H9 (cell line): Measurements from ENCODE around the gene CALHM1. TPM values are rescaled to one million over a fixed set of nuclear protein-coding genes. Genes with fewer than 3 reads are reported as not detected.

Source experiments
- DNase-seq: peaks from one replicate; pipeline ENCODE4 v3.0.0-alpha.2; 2017
- H2AFZ ChIP-seq: one replicate; pipeline ENCODE4 v1.6.1; 2013; ENCODE audit warnings: mild to moderate bottlenecking, low read length, control low read depth, moderate library complexity
- H2AK5ac ChIP-seq: 2 replicates; pipeline ENCODE4 v1.6.1; 2013; ENCODE audit warnings: low read length, control low read depth, mixed read lengths; ENCODE audit not compliant: insufficient read length
- H2BK120ac ChIP-seq: one replicate; pipeline ENCODE4 v1.6.1; 2013; ENCODE audit warnings: low read depth, mild to moderate bottlenecking, low read length, control low read depth, inconsistent platforms; ENCODE audit not compliant: poor library complexity, severe bottlenecking
- H2BK12ac ChIP-seq: 2 replicates; pipeline ENCODE4 v1.6.1; 2013; ENCODE audit warnings: low read length, control low read depth, mixed read lengths, low read depth; ENCODE audit not compliant: insufficient read length
- H2BK15ac ChIP-seq: 2 replicates; pipeline ENCODE4 v1.6.1; 2013; ENCODE audit warnings: low read depth, low read length, control low read depth
- H2BK20ac ChIP-seq: one replicate; pipeline ENCODE4 v1.6.1; 2013; ENCODE audit warnings: low read depth, mild to moderate bottlenecking, low read length, control low read depth, inconsistent platforms; ENCODE audit not compliant: poor library complexity, severe bottlenecking
- H2BK5ac ChIP-seq: 2 replicates; pipeline ENCODE4 v1.6.1; 2013; ENCODE audit warnings: low read length, control low read depth, mixed read lengths; ENCODE audit not compliant: insufficient read length
- H3K14ac ChIP-seq: 2 replicates; pipeline ENCODE4 v1.6.1; 2013; ENCODE audit warnings: low read length, control low read depth; ENCODE audit not compliant: insufficient read depth
- H3K18ac ChIP-seq: 2 replicates; pipeline ENCODE4 v1.6.1; 2013; ENCODE audit warnings: low read depth, mild to moderate bottlenecking, mixed read lengths, low read length, control low read depth; ENCODE audit not compliant: insufficient read length
- H3K23ac ChIP-seq: 2 replicates; pipeline ENCODE4 v1.6.1; 2013; ENCODE audit warnings: low read length, control low read depth, mixed read lengths, low read depth; ENCODE audit not compliant: insufficient read length
- H3K23me2 ChIP-seq: 2 replicates; pipeline ENCODE4 v1.6.1; 2013; ENCODE audit warnings: low read depth, mild to moderate bottlenecking, mixed read lengths, low read length, control low read depth; ENCODE audit not compliant: insufficient read length, poor library complexity, severe bottlenecking
- H3K27ac ChIP-seq: 2 replicates; pipeline ENCODE4 v1.5.1; 2013; ENCODE audit warnings: low read length, control low read depth, mixed read lengths, low read depth; ENCODE audit not compliant: insufficient read length
- H3K27me3 ChIP-seq: 2 replicates; pipeline ENCODE4 v1.6.1; 2013; ENCODE audit warnings: low read length, control low read depth, inconsistent platforms; ENCODE audit not compliant: insufficient read depth
- H3K4ac ChIP-seq: 2 replicates; pipeline ENCODE4 v1.6.1; 2013; ENCODE audit warnings: low read depth, mild to moderate bottlenecking, control low read depth, inconsistent platforms, low read length, moderate library complexity
- H3K4me1 ChIP-seq: 2 replicates; pipeline ENCODE4 v1.6.1; 2013; ENCODE audit warnings: low read length, control low read depth, inconsistent platforms; ENCODE audit not compliant: insufficient read depth
- H3K4me2 ChIP-seq: 2 replicates; pipeline ENCODE4 v1.6.1; 2013; ENCODE audit warnings: low read length, control low read depth, mixed read lengths; ENCODE audit not compliant: insufficient read length, insufficient read depth
- H3K56ac ChIP-seq: 2 replicates; pipeline ENCODE4 v1.6.1; 2013; ENCODE audit warnings: low read depth, mild to moderate bottlenecking, mixed read lengths, low read length, control low read depth; ENCODE audit not compliant: insufficient read length
- H3K79me1 ChIP-seq: 2 replicates; pipeline ENCODE4 v1.6.1; 2013; ENCODE audit warnings: low read depth, mild to moderate bottlenecking, moderate library complexity, low read length, control low read depth, inconsistent platforms; ENCODE audit not compliant: insufficient read depth, poor library complexity, severe bottlenecking
- H3K79me2 ChIP-seq: 2 replicates; pipeline ENCODE4 v1.6.1; 2013; ENCODE audit warnings: low read length, control low read depth, inconsistent platforms; ENCODE audit not compliant: insufficient read depth
- H3K9ac ChIP-seq: 2 replicates; pipeline ENCODE4 v1.6.1; 2013; ENCODE audit warnings: low read length, control low read depth, mixed read lengths; ENCODE audit not compliant: insufficient read length; ENCODE audit errors: extremely low read depth
- H3K9me3 ChIP-seq: one replicate; pipeline ENCODE4 v1.6.1; 2013; ENCODE audit warnings: low read depth, low read length, inconsistent platforms; ENCODE audit not compliant: control insufficient read depth
- H3T11ph ChIP-seq: one replicate; pipeline ENCODE4 v1.6.1; 2013; ENCODE audit warnings: mild to moderate bottlenecking, low read length, control low read depth, inconsistent platforms
- H4K20me1 ChIP-seq: one replicate; pipeline ENCODE4 v1.6.1; 2013; ENCODE audit not compliant: control insufficient read depth, insufficient read length, insufficient read depth
- H4K5ac ChIP-seq: 2 replicates; pipeline ENCODE4 v1.6.1; 2013; ENCODE audit warnings: low read depth, mild to moderate bottlenecking, mixed read lengths, low read length, control low read depth; ENCODE audit not compliant: insufficient read length
- H4K8ac ChIP-seq: replicated peaks from 2 replicates; pipeline ENCODE4 v1.6.1; 2013; ENCODE audit warnings: low read length, control low read depth, mixed read lengths, low read depth; ENCODE audit not compliant: insufficient read length
- H4K91ac ChIP-seq: 2 replicates; pipeline ENCODE4 v1.6.1; 2013; ENCODE audit warnings: low read depth, mild to moderate bottlenecking, moderate library complexity, mixed read lengths, low read length, control low read depth; ENCODE audit not compliant: insufficient read length
- H3K27ac Mint-ChIP-seq, 3 experiments: 2 replicates in 2 of 3; 3 replicates in 1 of 3; pipeline ENCODE4 v1.8.0; 2020 to 2021; ENCODE audit warnings: mixed read lengths in 3 of 3, mild to moderate bottlenecking in 1 of 3, moderate library complexity in 1 of 3
- H3K27me3 Mint-ChIP-seq: 2 replicates; pipeline ENCODE4 v1.8.0; 2021; ENCODE audit warnings: low read depth, mild to moderate bottlenecking, moderate library complexity, mixed read lengths
- H3K36me3 Mint-ChIP-seq, 3 experiments: 2 replicates in 2 of 3; 3 replicates in 1 of 3; pipeline ENCODE4 v1.8.0; 2020 to 2021; ENCODE audit warnings: low read depth in 3 of 3, mixed read lengths in 3 of 3; ENCODE audit not compliant: insufficient read depth in 1 of 3
- H3K4me1 Mint-ChIP-seq, 2 experiments: 2 replicates each; pipeline ENCODE4 v1.8.0; 2020; ENCODE audit warnings: mixed read lengths in 2 of 2
- H3K4me3 Mint-ChIP-seq, 2 experiments: 2 replicates in 1 of 2; 3 replicates in 1 of 2; pipeline ENCODE4 v1.8.0; 2020 to 2021; ENCODE audit warnings: mild to moderate bottlenecking in 2 of 2, mixed read lengths in 2 of 2, moderate library complexity in 1 of 2
- H3K9me3 Mint-ChIP-seq, 2 experiments: 2 replicates in 1 of 2; 3 replicates in 1 of 2; pipeline ENCODE4 v1.8.0; 2020; ENCODE audit warnings: mild to moderate bottlenecking in 2 of 2, mixed read lengths in 2 of 2, moderate library complexity in 1 of 2
- WGBS: extraction: QIAGEN DNeasy Blood & Tissue Kit; methylation state at CpG from one replicate; pipeline ENCODE4 v1.1.7; 2013; ENCODE audit warnings: missing lambda C conversion rate, low lambda C conversion rate, mixed read lengths; ENCODE audit not compliant: insufficient read length; ENCODE audit errors: extremely low coverage; 5-methylcytosine and 5-hydroxymethylcytosine counted together
- total RNA-seq: library from RNA; stranded (reverse); gene quantifications from 2 replicates; pipeline ENCODE4 v1.2.1, GENCODE V29; 2021
- TF ChIP-seq, protein P1 (sequence below): fragments of 200-600 bp; sonication (generic); conservative IDR thresholded peaks from 3 replicates; pipeline ENCODE4 v1.8.0; 2021; ENCODE audit warnings: antibody characterized with exemption, mild to moderate bottlenecking

The CALHM1 gene
- total RNA-seq, 1 experiment from 2014 or later = 0.13 TPM

DNA sequence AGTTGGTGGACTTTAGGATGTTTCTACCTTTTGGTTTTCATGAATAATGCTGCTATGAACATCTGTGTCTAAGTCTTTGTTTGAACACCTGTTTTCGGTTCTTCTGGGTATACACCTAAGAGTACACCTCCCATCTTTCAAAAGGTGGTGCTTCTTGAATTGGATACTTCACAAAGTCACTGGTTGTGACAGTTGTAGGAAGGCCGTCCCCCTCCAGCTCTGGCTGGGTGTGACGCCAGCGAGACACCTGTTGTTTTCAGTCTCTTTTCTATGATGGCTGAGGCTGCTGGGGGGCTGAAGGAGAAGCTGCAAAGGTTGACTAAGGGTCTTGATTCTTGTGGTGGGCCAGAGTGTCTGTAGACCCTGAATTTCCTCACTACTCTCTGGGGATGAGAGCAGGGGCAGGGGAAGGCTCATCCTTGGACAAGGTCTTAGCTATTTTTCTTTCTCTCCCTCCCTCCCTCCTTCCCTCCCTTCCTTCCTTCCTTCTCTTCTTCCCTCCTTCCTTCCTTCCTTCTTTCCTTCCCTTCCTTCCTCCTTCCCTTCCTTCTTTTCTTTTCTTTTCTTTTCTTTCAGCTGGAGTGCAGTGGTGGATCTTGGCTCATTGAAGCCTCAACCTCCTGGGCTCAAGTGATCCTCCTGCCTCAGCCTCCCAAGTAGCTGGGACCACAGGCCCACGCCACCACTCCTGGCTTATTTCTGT lies 40.4 kb upstream of the CALHM1 start:
- Mint-ChIP-seq H3K9me3 (no peaks in the 10 kb centered on the region), H3K36me3 (no peaks in the 10 kb centered on the region), H3K4me1 (peaks cover 9 to 15% of the 10 kb centered on the region in 2 experiments), H3K27ac (peak overlapping the region in 1 of 3 experiments; percentile 18; a peak in 2 of 7 replicates), H3K27me3 (peaks cover 47% of the 10 kb centered on the region), H3K4me3 (no peak overlapping the region)
- Histone ChIP-seq H3K23me2 (no peaks in the 10 kb centered on the region), H3K4me2 (no peak overlapping the region), H2BK15ac (no peak overlapping the region), H3K79me2 (no peaks in the 10 kb centered on the region), H3K4me1 (no peaks in the 10 kb centered on the region), H4K5ac (no peak overlapping the region), H3K23ac (no peak overlapping the region), H4K20me1 (no peaks in the 10 kb centered on the region), H2AFZ (no peak overlapping the region), H4K91ac (no peak overlapping the region), H3K79me1 (no peaks in the 10 kb centered on the region), H3K9ac (no peak overlapping the region), H3K9me3 (no peaks in the 10 kb centered on the region), H3K27ac (no peak overlapping the region), H2BK12ac (no peak overlapping the region), H2AK5ac (no peak overlapping the region), H3T11ph (no peak overlapping the region), H3K56ac (no peak overlapping the region), H3K18ac (no peak overlapping the region), H3K27me3 (peaks cover 7% of the 10 kb centered on the region; the same call in 1 of the 2 replicates), H2BK20ac (no peak overlapping the region), H3K4ac (no peak overlapping the region), H4K8ac (no peak overlapping the region), H2BK120ac (no peak overlapping the region), H3K14ac (no peak overlapping the region), H2BK5ac (no peak overlapping the region)
- DNase-seq = no peak
- WGBS = no CpG with 5 or more reads among the region's 5 CpGs
- TF ChIP-seq, protein P1, sequence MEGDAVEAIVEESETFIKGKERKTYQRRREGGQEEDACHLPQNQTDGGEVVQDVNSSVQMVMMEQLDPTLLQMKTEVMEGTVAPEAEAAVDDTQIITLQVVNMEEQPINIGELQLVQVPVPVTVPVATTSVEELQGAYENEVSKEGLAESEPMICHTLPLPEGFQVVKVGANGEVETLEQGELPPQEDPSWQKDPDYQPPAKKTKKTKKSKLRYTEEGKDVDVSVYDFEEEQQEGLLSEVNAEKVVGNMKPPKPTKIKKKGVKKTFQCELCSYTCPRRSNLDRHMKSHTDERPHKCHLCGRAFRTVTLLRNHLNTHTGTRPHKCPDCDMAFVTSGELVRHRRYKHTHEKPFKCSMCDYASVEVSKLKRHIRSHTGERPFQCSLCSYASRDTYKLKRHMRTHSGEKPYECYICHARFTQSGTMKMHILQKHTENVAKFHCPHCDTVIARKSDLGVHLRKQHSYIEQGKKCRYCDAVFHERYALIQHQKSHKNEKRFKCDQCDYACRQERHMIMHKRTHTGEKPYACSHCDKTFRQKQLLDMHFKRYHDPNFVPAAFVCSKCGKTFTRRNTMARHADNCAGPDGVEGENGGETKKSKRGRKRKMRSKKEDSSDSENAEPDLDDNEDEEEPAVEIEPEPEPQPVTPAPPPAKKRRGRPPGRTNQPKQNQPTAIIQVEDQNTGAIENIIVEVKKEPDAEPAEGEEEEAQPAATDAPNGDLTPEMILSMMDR = no peak
